ENCODE data around the gene CCDC24.

The CCDC24 gene

DNA sequence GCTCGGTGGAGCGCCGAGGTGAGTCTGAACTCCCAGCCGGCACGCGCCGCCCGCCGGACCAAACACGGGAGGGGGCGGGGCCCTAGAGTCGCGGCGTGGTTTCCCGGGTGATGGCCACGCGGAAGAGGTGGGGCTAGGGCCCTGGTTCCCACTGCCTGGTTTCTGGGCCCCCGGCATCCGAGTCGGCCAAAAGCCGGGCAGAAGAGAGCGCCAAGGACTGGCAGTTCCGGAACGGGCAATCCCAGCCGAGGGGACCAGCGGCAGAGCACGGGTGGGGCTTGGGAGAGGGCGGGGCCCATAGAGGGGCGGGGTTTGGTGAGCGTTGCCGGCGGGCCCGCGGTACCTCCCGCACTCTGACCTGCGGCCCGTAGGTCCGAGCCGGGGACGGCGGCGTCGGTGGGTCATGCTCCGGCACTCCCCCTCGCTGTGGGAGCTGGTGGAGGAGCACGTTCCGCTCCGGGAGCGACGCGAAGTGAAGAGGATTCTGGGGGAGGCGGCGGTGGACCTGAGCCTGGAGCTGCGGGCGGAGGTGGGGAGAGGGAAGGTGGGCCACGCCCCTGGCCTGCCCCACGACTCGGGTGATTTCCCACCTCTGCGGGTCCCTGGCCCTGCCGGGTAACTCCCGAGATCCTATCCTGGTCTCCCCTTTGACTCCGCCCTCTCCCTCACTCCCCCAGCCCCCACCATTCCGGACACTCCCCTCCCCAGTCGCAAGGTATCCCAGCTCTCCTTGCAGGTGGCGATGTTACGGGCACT is at the start of gene CCDC24:
Gene CCDC24, plus strand, starts transcription at position 124 of the 756 bp plus-strand sequence. Its CDS starts 280 bp downstream, at position 404.
- in situ Hi-C loops (cut with MboI; ENCODE audit: low sequenced_read_pairs): no loop called here

DNA sequence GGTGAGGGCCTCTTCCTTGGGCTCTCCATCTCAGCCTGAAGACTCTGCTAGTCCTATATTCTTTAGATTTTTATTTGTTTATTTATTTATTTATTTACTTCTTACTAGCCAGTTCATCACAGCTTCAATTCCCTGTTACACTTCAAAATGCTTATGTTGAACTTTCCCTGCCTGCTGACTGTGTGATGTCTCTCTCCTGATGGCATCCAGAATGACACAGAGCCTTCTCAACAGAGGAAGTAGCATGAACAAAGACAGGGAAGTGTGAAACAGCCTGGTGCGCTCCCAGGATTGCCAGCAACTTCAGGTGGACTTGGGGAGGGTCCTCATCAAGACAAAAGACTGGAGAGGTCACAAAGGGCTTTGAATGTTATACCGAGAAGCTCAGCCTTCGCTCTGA is 49.0 kb upstream of the CCDC24 start:
- in situ Hi-C loops (cut with MboI; ENCODE audit: low sequenced_read_pairs): no loop called here

DNA sequence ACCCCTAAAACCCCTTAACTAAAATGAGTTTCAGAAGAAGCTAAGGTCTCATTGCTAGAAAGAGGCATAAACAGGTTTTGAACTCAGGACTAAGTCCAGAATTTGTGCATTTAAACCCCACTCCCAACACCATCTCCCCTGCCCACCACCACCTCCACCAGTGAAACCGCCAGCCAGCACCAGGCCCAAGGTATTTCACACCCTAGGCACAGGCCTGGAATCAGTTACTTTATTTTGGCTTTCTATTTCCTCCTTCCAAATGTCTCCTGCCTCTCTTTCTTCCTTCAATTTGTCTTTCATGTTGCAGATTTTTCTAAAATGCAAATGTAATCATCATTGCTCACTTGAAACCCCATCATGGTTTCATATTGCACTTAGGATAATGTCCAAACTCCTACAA is 46.5 kb upstream of the CCDC24 start:
- in situ Hi-C loops (cut with MboI; ENCODE audit: low sequenced_read_pairs): no loop called here

DNA sequence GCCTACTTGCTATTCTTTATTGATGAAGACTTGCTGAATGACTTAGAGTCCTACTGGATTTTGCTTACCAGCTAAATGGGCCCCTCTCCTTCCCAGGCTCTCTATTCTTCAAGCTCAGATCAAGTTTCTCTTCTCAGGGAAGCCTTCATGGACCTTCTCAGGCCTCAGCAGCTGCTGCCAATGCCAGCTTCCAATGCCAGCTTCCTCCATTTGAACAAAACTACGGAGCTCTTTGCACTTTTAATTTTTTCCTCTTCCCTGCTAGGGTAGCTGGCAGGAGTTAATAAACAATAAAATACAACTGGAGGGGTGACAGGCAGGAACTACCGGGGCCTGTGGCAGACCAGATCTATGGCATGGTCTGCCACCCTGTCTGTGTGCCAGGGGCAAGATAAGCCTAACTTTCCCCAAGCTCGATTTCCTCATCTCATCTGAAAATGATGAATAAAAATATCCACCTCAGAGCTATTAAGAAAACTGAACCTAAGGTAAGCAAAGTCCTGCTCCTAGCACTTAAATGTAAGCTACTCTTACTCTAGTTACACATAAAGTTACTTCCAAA is 45.6 kb upstream of the CCDC24 start:
- in situ Hi-C loops (cut with MboI; ENCODE audit: low sequenced_read_pairs): no loop called here

DNA sequence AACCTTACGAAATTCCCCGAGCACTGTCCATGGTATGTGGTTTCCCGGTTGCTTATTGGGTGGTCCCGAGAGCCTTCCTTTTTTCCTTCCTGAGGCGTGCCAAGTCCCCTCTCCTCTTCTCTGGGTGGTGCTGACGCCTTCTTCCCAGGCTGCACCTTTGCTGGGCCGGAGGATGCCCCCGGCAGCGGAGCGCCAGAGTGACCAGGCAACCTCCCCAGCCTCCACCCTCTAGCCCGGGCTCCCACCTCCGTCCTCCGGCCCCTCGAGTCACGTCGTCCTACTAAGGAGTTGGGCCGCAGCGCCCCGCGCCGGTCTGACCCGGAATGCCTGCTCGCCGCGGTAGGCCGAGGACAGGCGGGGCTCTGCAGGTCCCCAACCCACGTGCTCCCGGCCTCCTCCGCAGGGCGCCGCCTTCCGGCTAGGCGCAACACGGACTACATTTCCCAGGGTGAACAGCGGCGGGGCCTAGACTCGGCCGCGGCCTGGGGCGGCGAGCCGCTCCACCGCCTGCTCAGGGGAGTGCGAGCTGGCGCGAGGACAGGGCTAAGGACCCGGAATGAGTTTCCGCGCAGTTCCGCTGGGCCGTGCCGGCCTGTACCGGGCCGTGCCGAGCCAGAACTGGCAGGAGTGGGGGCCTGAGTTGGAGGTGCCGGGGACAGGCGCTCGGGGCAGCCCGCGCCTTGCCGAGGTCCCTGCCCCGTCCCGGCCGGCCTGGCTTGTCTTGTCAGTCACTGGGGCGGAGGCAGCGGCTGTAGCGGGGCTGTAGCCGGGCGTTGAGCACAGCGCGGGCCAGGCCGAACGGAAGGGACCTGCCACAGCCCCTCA is 45.0 kb upstream of the CCDC24 start, which contains the start of gene IPO13:
Gene IPO13, plus strand, starts transcription at position 715 of the 825 bp plus-strand sequence. CDS start 651 bp downstream, outside the sequence.
- in situ Hi-C loops (cut with MboI; ENCODE audit: low sequenced_read_pairs): no loop called here

DNA sequence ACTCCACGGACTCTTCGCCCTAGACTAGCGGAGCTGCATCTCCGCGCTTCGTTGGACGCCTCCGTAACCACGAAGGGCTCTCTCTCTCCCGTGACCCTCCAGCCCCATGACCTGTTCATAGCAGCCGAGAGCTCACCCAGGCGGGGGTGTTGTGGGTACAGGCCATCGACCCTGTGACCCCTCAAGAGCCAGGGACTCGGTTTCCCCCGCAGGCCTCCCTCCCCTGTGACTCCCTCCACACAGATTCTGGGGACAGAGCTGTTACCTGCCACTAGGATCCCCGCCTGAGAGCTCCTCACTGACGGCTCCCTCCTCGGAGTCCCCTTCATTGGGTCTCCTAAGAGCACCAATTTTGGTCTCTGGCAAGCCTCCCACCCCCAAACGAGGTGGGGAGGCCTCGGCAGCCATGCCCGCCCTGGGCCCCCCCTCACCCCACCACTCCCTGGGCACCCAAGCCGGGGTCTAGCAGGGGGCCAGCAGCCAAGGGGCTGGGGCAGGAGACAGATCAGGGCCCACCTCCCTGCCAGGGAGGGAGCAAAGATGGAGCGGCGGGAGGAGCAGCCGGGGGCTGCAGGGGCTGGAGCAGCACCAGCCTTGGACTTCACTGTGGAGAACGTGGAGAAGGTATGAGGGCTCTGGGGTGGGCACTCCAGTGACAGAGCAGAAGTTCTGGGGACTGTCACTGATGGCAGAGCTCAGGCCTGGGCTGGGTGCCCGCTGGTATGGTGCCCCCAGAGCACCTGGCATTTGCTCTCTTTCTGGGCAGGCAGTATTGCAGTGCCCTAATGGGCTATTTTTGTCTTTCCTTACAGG is 44.1 kb upstream of the CCDC24 start:
- in situ Hi-C loops (cut with MboI; ENCODE audit: low sequenced_read_pairs): no loop called here

DNA sequence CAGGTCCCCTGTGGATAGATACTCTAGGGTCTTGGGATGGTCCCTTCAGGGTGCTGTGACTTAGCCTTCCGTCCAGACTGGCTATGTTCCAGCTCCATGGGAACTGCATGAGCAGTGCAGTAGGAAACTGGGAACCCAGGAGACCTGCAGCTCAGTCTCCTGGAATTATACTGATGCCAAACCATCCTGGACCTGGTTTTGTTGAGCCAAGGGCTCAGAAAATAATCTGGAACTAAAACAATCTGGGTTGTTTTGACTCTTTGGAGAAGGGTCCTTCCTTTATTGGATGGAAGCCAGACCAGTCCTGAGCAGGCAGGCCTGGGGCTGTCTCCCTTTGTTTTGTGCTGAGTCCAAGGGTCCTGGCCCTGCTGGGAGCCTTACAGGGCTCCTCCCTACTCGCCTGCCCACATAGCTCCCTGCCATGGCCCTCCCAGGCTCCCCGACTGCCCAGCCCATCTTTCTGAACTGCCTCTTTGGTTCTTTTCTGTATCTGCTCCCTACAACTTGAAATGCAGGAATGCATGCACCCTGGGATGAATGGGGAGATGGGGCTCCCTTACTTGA is 43.4 kb upstream of the CCDC24 start:
- in situ Hi-C loops (cut with MboI; ENCODE audit: low sequenced_read_pairs): no loop called here

DNA sequence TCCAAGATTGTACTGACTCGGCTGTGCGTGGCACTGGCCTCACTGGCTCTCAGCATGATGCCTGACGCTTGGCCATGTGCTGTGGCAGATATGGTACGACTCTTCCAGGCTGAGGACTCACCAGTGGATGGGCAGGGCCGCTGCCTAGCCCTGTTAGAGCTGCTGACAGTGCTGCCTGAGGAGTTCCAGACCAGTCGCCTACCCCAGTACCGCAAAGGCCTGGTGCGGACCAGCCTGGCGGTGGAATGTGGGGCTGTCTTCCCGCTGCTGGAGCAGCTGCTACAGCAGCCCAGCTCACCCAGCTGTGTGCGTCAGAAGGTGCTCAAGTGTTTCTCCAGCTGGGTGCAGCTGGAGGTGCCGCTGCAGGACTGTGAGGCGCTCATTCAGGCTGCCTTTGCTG is 41.7 kb upstream of the CCDC24 start:
- in situ Hi-C loops (cut with MboI; ENCODE audit: low sequenced_read_pairs): no loop called here

DNA sequence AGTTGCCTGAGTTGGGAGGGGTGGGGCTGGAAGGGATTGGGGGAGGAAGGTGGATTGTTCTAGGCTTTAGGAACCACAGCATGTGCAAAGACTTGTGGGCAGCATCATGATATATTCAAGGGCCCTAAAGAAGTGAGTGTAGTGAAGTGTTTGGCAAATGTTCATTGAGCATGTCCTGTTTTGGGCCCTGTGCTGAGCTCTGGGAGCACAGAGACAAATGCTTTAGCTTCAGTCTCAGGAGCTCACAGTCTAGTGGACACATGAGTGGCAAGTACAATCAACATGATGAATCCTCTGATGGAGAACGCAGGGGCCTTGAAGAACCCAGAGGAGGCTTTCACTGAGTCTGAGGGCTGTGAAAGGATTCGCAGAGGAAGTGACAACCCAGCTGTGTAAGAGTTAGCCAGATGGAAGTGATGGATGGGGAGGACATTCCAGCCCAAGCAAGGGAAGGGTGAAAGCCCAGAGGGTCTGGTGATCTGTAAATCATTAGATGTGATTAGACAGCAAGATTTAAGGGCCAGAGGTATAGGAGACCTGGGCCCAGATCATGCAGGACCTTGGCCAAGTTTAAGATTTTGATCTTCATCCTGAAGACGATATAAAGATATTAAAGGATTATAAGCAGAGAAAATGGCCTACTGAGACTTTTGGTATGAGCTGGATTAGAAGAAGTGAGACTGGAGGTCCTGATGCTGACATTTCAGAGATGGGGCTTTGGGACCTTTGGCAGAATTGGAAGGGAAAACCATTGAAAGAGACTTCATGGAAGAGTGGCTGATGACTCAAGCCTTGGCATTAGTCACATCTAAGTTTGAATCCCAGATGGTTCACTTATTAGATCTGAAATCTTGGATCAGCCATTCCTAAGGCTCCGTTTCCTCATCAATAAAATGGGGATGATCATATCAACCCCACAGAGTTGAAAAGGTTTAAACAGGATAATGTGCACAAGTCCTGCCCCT is 40.1 kb upstream of the CCDC24 start:
- in situ Hi-C loops (cut with MboI; ENCODE audit: low sequenced_read_pairs): no loop called here

DNA sequence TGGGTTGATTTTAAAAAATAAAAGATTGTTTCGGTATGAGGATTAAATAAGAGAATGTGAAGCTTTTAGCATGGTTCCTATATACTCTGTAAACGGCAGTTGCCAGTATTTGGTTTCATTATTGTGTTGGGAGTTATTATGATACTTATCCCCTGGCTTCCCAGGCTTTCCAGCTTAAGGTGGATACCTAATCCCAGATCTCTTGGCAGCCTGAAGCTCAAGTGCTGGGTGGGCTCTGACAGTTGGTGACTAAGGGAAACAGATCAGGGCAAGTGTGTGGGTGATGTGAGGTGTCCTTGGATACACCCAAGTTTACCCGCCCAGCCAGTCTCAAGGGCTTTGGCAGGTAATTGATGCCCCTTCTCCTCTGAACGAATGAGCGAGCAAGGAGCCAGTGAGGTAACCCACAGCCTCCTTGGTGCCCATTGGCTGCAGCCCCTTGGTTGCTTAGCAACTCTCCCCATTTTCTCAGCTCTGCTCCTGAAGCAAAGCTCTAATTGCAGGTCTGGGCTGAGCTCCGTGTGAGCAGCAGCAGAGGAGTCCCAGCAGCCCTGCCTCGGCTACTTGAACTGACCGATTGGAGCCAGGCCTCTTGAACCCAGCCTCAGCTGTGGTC is 38.6 kb upstream of the CCDC24 start:
- in situ Hi-C loops (cut with MboI; ENCODE audit: low sequenced_read_pairs): no loop called here

DNA sequence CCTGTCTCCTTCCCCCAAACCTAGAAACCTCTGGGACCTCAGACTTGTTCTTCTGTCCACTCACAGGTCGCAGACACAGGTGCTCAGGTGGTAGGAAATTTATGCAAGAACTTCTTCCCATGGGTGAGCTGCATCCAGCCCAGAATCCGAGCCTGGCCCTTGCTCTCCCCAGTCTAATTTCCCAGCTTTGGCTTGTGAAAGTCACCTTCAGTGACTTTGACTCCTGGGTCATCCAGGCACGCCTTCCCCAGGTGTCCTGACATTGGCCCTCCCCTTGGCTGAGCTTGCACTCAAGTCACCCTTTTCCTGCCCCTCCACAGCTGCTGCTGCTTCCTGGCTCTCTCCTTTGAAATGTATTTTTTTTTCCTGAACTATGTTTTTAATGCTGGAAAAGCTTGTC is 38.0 kb upstream of the CCDC24 start:
- in situ Hi-C loops (cut with MboI; ENCODE audit: low sequenced_read_pairs): no loop called here

DNA sequence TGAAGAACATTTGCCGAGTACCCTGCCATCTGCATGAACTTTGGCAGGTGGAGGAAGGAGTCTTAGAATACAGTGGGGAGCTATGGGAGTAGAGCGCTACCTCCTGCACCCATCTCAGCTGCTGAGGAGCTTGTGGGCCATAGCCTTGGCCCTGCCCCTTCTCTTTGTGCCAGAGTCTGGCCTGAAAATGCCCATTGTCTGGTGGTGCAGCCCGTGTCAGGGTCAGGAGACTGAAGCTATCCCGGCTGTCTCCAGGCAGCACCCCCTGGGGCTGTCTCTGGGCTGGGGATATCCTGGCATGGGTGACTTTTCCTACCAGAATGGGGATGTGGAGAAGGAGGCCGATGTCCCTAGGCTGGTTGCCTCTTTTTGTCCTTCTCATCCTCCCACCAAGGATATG is 37.4 kb upstream of the CCDC24 start:
- in situ Hi-C loops (cut with MboI; ENCODE audit: low sequenced_read_pairs): no loop called here

DNA sequence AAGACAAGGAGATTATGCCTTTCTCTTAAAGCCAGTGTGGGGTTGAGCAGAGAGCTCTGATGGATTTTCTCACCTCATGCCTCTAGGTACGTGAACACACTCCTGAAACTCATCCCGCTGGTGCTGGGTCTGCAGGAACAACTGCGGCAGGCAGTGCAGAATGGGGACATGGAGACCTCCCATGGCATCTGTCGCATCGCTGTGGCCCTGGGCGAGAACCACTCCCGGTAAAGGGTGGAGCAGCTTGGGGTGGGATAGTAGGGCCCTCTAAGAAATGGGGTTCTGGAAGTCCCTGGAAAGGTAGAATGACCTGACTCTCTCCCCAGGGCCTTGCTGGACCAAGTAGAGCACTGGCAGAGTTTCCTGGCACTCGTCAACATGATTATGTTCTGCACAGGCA is 35.2 kb upstream of the CCDC24 start:
- in situ Hi-C loops (cut with MboI; ENCODE audit: low sequenced_read_pairs): no loop called here

DNA sequence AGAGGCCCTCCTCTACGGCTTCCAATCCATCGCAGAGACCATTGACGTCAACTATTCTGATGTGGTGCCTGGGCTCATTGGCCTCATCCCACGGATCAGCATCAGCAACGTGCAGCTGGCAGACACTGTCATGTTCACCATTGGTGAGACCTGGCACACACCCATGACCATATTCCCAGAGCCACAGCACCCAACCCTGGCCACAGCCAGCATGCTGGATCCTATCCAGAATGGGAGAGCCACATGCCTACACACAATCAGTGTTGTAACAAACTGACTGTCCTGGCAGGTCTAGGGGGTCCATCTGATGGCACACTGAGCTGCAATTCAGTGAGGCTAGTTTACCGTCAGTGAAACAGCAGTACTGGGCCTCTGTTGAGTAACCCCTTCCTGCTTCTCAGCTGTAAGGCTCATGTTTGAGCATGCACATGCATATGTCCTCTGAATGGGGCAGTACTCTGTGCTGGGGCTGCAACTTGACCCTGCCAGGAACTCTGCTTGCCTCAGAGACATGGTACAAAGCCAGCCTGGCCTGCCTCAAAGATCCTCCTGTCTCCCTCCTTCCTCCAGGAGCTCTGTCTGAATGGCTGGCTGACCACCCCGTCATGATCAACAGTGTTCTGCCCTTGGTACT is 33.9 kb upstream of the CCDC24 start:
- in situ Hi-C loops (cut with MboI; ENCODE audit: low sequenced_read_pairs): no loop called here

DNA sequence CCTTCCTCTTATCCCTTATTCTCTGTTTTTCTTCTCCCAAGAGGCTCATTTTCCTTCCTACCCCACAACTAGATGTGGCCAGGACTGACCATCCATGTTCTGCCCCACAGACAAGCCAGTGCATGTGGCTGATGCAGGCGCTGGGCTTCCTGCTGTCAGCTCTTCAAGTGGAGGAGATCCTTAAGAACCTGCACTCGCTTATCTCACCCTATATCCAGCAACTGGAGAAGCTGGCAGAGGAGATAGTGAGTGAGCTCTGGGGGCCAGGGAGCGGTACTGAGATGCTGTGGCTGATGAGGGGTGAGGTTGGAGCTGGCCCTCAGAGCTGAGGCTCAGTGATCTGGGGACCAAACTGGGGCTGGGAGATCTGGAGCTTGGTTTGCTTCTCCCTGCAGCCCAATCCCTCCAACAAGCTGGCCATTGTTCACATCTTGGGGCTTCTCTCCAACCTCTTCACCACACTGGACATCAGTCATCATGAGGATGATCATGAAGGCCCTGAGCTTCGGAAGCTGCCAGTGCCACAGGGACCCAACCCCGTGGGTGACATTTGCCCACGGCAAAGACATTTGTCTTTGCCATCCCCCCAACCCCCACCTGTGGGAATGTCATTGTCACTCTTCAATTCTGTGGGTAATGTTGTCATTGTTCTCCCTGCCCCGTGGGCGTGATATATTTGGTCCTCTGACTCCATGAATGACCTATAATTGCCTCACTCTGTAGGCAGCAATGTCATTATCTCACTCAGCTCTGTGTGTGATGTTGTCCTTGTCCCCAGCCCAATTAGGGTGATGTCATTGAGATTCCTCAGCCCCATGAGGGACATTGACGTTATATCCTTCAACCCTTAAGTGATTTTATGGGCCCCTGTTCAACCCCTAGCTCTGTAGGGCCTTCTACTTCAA is 32.8 kb upstream of the CCDC24 start:
- in situ Hi-C loops (cut with MboI; ENCODE audit: low sequenced_read_pairs): no loop called here

DNA sequence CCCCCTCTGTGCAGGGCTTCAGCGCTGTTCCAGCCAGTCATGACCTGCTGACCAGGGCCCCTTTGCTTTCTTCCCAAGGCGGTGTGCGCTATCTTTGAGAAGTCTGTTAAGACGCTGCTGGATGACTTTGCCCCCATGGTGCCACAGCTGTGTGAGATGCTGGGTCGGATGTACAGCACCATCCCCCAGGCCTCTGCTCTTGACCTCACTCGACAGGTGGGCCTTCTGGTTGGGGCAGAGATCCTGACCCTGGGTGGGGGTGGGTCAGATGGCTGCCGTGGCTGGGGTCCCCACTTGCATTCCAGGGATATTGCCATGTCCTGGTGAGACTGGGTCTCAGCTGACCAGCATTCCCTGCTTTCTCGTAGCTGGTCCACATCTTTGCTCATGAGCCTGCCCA is 30.6 kb upstream of the CCDC24 start:
- in situ Hi-C loops (cut with MboI; ENCODE audit: low sequenced_read_pairs): no loop called here

DNA sequence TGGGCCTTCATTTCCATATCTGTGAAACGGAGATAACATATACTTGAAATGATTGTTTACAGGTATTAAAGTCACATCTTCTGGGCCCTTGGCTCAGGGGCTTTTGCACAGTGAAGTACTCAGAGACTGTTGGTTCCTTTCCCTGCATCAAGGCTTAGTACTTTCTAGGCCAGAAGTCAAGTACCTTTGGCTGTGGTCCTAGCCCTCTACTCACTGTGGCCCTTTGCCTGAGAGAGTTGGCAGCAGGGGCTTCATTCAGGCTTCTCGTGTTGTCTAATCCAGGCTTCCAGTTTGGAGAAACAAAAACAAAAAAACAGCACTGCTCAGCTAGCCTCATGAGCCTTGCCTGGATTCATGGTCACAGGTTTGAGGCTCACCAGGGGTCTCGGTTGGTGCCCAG is 29.7 kb upstream of the CCDC24 start:
- in situ Hi-C loops (cut with MboI; ENCODE audit: low sequenced_read_pairs): no loop called here

DNA sequence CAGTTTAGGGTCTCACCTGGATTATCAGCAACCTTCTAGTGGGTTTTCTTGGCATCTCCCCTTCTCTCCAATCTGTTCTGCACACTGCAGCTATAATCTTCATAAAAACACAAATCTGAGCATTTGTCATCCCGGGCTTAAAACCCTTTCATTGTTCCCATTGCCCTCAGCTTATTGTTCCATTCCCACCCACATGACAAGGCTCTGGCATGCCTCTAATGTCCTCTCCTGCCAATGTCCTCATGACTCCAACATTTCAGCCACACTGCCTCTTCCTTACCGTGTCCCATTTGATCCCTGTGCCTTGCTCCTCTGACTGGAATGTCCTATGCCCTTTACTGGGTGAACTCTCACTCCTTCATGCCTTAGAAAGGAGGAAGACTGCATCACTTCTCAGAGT is 29.1 kb upstream of the CCDC24 start:
- in situ Hi-C loops (cut with MboI; ENCODE audit: low sequenced_read_pairs): no loop called here

All from HL-60/S4 treated with retinoic acid at 250 ng/mL for 4 days and 3 days (cell line).